ENCODE data around the gene PSMA3.

Gene PSMA3

GRCh38 chr14:58297762-58298476, 53.3 kb downstream of the PSMA3 start:
- TF ChIP-seq CTCF (IDR thresholded peaks at IDR 0.05; ENCODE audit: low read depth, low read length, missing control alignments): no peak
- H3K4me3 ChIP-seq (ENCODE audit: low read depth, low read length): peak overlapping the region; percentile 59
- peak; percentile 100 for DNase-seq (ENCODE audit: low read depth)
- in situ Hi-C loops (cut with HindIII; ENCODE audit: low sequenced_read_pairs): no loop called here

- DNase-seq (ENCODE audit: low read depth): no peak
- peak within 1 kb of the TSS; percentile 59 for H3K4me3 ChIP-seq (ENCODE audit: low read depth, low read length)
- TF ChIP-seq CTCF (IDR thresholded peaks at IDR 0.05; ENCODE audit: low read depth, low read length, missing control alignments): no peak
- in situ Hi-C loops (cut with HindIII; ENCODE audit: low sequenced_read_pairs): no loop called here
These were observed 54.1 kb downstream of the PSMA3 start, which contains the start of gene ARID4A for GRCh38 chr14:58298477-58299400. TSS of gene ARID4A (plus strand) at chr14:58298555. CDS start at chr14:58299855, 1,300 bp downstream.

- no peak for TF ChIP-seq CTCF (IDR thresholded peaks at IDR 0.05; ENCODE audit: low read depth, low read length, missing control alignments)
- in situ Hi-C loops (cut with HindIII; ENCODE audit: low sequenced_read_pairs): no loop called here
- H3K4me3 ChIP-seq (ENCODE audit: low read depth, low read length): peak overlapping the region; percentile 59
- DNase-seq (ENCODE audit: low read depth): no peak
These were observed 55.0 kb downstream of the PSMA3 start for GRCh38 chr14:58299401-58300330.

- in situ Hi-C loops (cut with HindIII; ENCODE audit: low sequenced_read_pairs): no loop called here
- no peak for DNase-seq (ENCODE audit: low read depth)
- TF ChIP-seq CTCF (IDR thresholded peaks at IDR 0.05; ENCODE audit: low read depth, low read length, missing control alignments): no peak
- no peak overlapping the region for H3K4me3 ChIP-seq (ENCODE audit: low read depth, low read length)
These were observed 56.8 kb downstream of the PSMA3 start for GRCh38 chr14:58301416-58301815.

GRCh38 chr14:58305730-58306129, 61.1 kb downstream of the PSMA3 start:
- no peak for TF ChIP-seq CTCF (IDR thresholded peaks at IDR 0.05; ENCODE audit: low read depth, low read length, missing control alignments)
- in situ Hi-C loops (cut with HindIII; ENCODE audit: low sequenced_read_pairs): no loop called here

More at GRCh38 chr14:58305730-58306129, 61.1 kb downstream of the PSMA3 start:
- DNase-seq (ENCODE audit: low read depth): no peak
- no peak overlapping the region for H3K4me3 ChIP-seq (ENCODE audit: low read depth, low read length)
